Measurements from ENCODE around the gene IBA57.
"Not testable (repeated sequence)": the region's sequence is repeated elsewhere in the genome, so short reads cannot be mapped to it uniquely, and the experiment has no call there.

The IBA57 gene

GRCh38 chr1:228184152-228184551, 18.5 kb downstream of the IBA57 start:
- H3K79me1 ChIP-seq (ENCODE audit: low read length), result no peaks in the 10 kb centered on the region
- no peaks in the 10 kb centered on the region for H3K36me3 ChIP-seq (ENCODE audit: control insufficient read depth, insufficient read depth, low read length)
- H3K9ac ChIP-seq (ENCODE audit: low read length), result no peak overlapping the region
- H2BK15ac ChIP-seq (replicated peaks; ENCODE audit: low read depth), result no peak overlapping the region
- H2BK120ac ChIP-seq (ENCODE audit: low read depth, low read length), result no peak overlapping the region
- H2BK5ac ChIP-seq (ENCODE audit: low read length), result no peak overlapping the region
- H2AK5ac ChIP-seq (ENCODE audit: low read length), result no peak overlapping the region
- H3K4me1 ChIP-seq (ENCODE audit: control insufficient read depth, low read depth, low read length), result peaks cover 6% of the 10 kb centered on the region
- no peak overlapping the region for H3K23ac ChIP-seq (ENCODE audit: low read length)
- no CpG with 5 or more reads among the region's 7 CpGs for WGBS (ENCODE audit: extremely low coverage, insufficient coverage, low lambda C conversion rate)
- H3K18ac ChIP-seq (ENCODE audit: low read length), result no peak overlapping the region
- no peak overlapping the region for H3K4me3 ChIP-seq (ENCODE audit: low read length)
- H3K4ac ChIP-seq (ENCODE audit: low read depth, low read length), result no peak overlapping the region
- H4K5ac ChIP-seq (ENCODE audit: low read length), result no peak overlapping the region
- DNase-seq, result no peak
- no peak overlapping the region for H3K56ac ChIP-seq (ENCODE audit: low read length)
- H3K27me3 ChIP-seq (ENCODE audit: insufficient read depth, low read length, poor library complexity), result no peaks in the 10 kb centered on the region
- H4K8ac ChIP-seq (ENCODE audit: low read depth, low read length), result no peak overlapping the region
- H3K79me2 ChIP-seq (ENCODE audit: control insufficient read depth, insufficient read depth, low read length), result no peaks in the 10 kb centered on the region
- no peak overlapping the region for H3K27ac ChIP-seq (ENCODE audit: low read depth, low read length)
- no peak overlapping the region for H3K4me2 ChIP-seq (ENCODE audit: low read length)

DNA sequence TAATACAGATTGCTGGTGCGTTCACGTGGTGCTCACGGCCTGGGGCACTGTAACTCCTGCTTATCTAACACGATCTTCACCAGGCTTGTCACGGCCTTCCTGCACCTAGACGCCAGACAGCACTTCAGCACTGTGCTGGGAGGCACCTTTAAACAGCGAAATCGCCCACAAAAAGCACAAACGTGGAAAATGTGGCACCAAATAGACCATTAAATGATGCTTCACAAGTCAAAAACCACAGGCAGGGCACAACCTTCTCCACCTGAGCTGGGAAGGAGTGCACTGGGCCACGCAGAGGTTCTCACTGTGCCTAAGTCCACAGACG, 20.0 kb downstream of the IBA57 start:
- no CpG with 5 or more reads among the region's 11 CpGs for WGBS (ENCODE audit: extremely low coverage, insufficient coverage, low lambda C conversion rate)
- no peak overlapping the region for H3K9ac ChIP-seq (ENCODE audit: low read length)
- no peak overlapping the region for H2BK120ac ChIP-seq (ENCODE audit: low read depth, low read length)
- no peak overlapping the region for H3K23ac ChIP-seq (ENCODE audit: low read length)
- H2BK15ac ChIP-seq (replicated peaks; ENCODE audit: low read depth), result no peak overlapping the region
- H2BK5ac ChIP-seq (ENCODE audit: low read length), result no peak overlapping the region
- no peak overlapping the region for H3K4ac ChIP-seq (ENCODE audit: low read depth, low read length)
- H3K4me1 ChIP-seq (ENCODE audit: control insufficient read depth, low read depth, low read length), result peaks cover 6% of the 10 kb centered on the region
- H3K27ac ChIP-seq (ENCODE audit: low read depth, low read length), result no peak overlapping the region
- no peaks in the 10 kb centered on the region for H3K79me2 ChIP-seq (ENCODE audit: control insufficient read depth, insufficient read depth, low read length)
- peak overlapping the region; percentile 49 for H3K56ac ChIP-seq (ENCODE audit: low read length)
- H3K79me1 ChIP-seq (ENCODE audit: low read length), result no peaks in the 10 kb centered on the region
- H3K4me2 ChIP-seq (ENCODE audit: low read length), result no peak overlapping the region
- H3K18ac ChIP-seq (ENCODE audit: low read length), result no peak overlapping the region
- no peaks in the 10 kb centered on the region for H3K36me3 ChIP-seq (ENCODE audit: control insufficient read depth, insufficient read depth, low read length)
- H4K8ac ChIP-seq (ENCODE audit: low read depth, low read length), result no peak overlapping the region
- H4K5ac ChIP-seq (ENCODE audit: low read length), result no peak overlapping the region
- H2AK5ac ChIP-seq (ENCODE audit: low read length), result no peak overlapping the region
- no peak overlapping the region for H3K4me3 ChIP-seq (ENCODE audit: low read length)
- no peaks in the 10 kb centered on the region for H3K27me3 ChIP-seq (ENCODE audit: insufficient read depth, low read length, poor library complexity)
- DNase-seq, result peak; percentile 79

DNA sequence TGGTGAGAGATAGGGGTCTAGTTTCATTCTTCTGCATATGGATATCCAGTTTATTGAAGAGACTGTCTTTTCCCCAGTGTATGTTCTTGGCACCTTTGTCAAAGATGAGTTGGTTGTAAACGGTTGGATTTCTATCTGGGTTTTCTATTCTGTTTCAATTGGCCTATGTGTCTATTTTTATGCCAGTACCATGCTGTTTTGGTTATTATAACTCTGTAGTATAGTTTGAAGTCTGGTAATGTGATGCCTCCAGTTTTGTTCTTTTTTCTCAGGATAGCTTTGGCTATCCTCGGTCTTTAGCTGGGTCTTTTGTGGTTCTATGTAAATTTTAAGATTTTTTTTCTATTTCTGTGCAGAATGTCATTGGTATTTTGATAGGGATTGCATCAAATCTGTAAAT, 22.6 kb downstream of the IBA57 start:
- not testable (repeated sequence) for H3K4ac ChIP-seq (ENCODE audit: low read depth, low read length); H2AK5ac ChIP-seq (ENCODE audit: low read length); H2BK120ac ChIP-seq (ENCODE audit: low read depth, low read length); H3K4me2 ChIP-seq (ENCODE audit: low read length); H4K8ac ChIP-seq (ENCODE audit: low read depth, low read length); DNase-seq; H2BK15ac ChIP-seq (replicated peaks; ENCODE audit: low read depth); H3K4me3 ChIP-seq (ENCODE audit: low read length); H3K18ac ChIP-seq (ENCODE audit: low read length); H3K4me1 ChIP-seq (ENCODE audit: control insufficient read depth, low read depth, low read length); H3K9ac ChIP-seq (ENCODE audit: low read length); H3K27ac ChIP-seq (ENCODE audit: low read depth, low read length); H4K5ac ChIP-seq (ENCODE audit: low read length); H3K79me1 ChIP-seq (ENCODE audit: low read length); H3K36me3 ChIP-seq (ENCODE audit: control insufficient read depth, insufficient read depth, low read length); H3K56ac ChIP-seq (ENCODE audit: low read length); H3K23ac ChIP-seq (ENCODE audit: low read length); H3K27me3 ChIP-seq (ENCODE audit: insufficient read depth, low read length, poor library complexity); H3K79me2 ChIP-seq (ENCODE audit: control insufficient read depth, insufficient read depth, low read length); H2BK5ac ChIP-seq (ENCODE audit: low read length)
- WGBS (ENCODE audit: extremely low coverage, insufficient coverage, low lambda C conversion rate), result no CpG with 5 or more reads among the region's 2 CpGs

DNA sequence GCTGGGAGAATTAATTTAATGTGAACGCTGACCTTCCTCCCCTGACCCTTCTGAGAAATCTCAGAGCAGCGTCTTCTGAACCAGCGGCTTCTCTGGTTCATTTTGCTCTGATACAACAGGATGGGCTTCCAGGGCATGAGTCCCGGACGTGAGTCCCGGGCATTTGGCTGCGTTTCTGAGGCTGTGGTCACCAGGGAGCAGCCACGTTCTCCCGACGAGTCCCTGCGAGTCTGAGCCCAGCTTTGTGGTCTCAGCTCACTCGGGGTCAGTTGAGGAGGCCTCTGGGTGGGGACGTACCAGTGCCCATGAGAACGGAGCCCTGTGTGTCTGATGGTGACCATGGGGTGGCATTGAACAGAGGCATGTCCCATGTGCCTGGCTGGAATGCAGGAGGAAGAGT, 24.6 kb downstream of the IBA57 start:
- no peak overlapping the region for H3K23ac ChIP-seq (ENCODE audit: low read length)
- H3K4me2 ChIP-seq (ENCODE audit: low read length), result no peak overlapping the region
- no peak overlapping the region for H2BK120ac ChIP-seq (ENCODE audit: low read depth, low read length)
- no peak overlapping the region for H3K4ac ChIP-seq (ENCODE audit: low read depth, low read length)
- no peak overlapping the region for H4K8ac ChIP-seq (ENCODE audit: low read depth, low read length)
- no peak overlapping the region for H2BK15ac ChIP-seq (replicated peaks; ENCODE audit: low read depth)
- no peak overlapping the region for H2AK5ac ChIP-seq (ENCODE audit: low read length)
- no peaks in the 10 kb centered on the region for H3K36me3 ChIP-seq (ENCODE audit: control insufficient read depth, insufficient read depth, low read length)
- H3K18ac ChIP-seq (ENCODE audit: low read length), result no peak overlapping the region
- no CpG with 5 or more reads among the region's 14 CpGs for WGBS (ENCODE audit: extremely low coverage, insufficient coverage, low lambda C conversion rate)
- H2BK5ac ChIP-seq (ENCODE audit: low read length), result no peak overlapping the region
- H3K79me2 ChIP-seq (ENCODE audit: control insufficient read depth, insufficient read depth, low read length), result no peaks in the 10 kb centered on the region
- no peak for DNase-seq
- H3K56ac ChIP-seq (ENCODE audit: low read length), result no peak overlapping the region
- no peak overlapping the region for H3K9ac ChIP-seq (ENCODE audit: low read length)
- H3K27me3 ChIP-seq (ENCODE audit: insufficient read depth, low read length, poor library complexity), result no peaks in the 10 kb centered on the region
- H3K79me1 ChIP-seq (ENCODE audit: low read length), result no peaks in the 10 kb centered on the region
- H3K4me1 ChIP-seq (ENCODE audit: control insufficient read depth, low read depth, low read length), result peaks cover 6% of the 10 kb centered on the region
- no peak overlapping the region for H3K27ac ChIP-seq (ENCODE audit: low read depth, low read length)
- no peak overlapping the region for H4K5ac ChIP-seq (ENCODE audit: low read length)
- H3K4me3 ChIP-seq (ENCODE audit: low read length), result no peak overlapping the region

- Histone ChIP-seq H4K5ac (ENCODE audit: low read length) (no peak overlapping the region), H3K18ac (ENCODE audit: low read length) (no peak overlapping the region), H2BK120ac (ENCODE audit: low read depth, low read length) (no peak overlapping the region), H2AK5ac (ENCODE audit: low read length) (no peak overlapping the region), H3K56ac (ENCODE audit: low read length) (no peak overlapping the region), H3K4me2 (ENCODE audit: low read length) (no peak overlapping the region), H3K9ac (ENCODE audit: low read length) (no peak overlapping the region), H3K4me3 (ENCODE audit: low read length) (no peak overlapping the region), H2BK5ac (ENCODE audit: low read length) (no peak overlapping the region), H3K23ac (ENCODE audit: low read length) (no peak overlapping the region), H3K27ac (ENCODE audit: low read depth, low read length) (no peak overlapping the region), H2BK15ac (replicated peaks; ENCODE audit: low read depth) (no peak overlapping the region), H3K79me1 (ENCODE audit: low read length) (no peaks in the 10 kb centered on the region), H3K36me3 (ENCODE audit: control insufficient read depth, insufficient read depth, low read length) (no peaks in the 10 kb centered on the region), H3K4ac (ENCODE audit: low read depth, low read length) (no peak overlapping the region), H3K4me1 (ENCODE audit: control insufficient read depth, low read depth, low read length) (peaks cover under 1% of the 10 kb centered on the region), H4K8ac (ENCODE audit: low read depth, low read length) (no peak overlapping the region), H3K27me3 (ENCODE audit: insufficient read depth, low read length, poor library complexity) (no peaks in the 10 kb centered on the region), H3K79me2 (ENCODE audit: control insufficient read depth, insufficient read depth, low read length) (no peaks in the 10 kb centered on the region)
- no peak for DNase-seq
- WGBS (ENCODE audit: extremely low coverage, insufficient coverage, low lambda C conversion rate), result no CpG with 5 or more reads among the region's 5 CpGs
These were observed 25.2 kb downstream of the IBA57 start for GRCh38 chr1:228190778-228191177.

GRCh38 chr1:228194436-228194835, 28.8 kb downstream of the IBA57 start:
- Histone ChIP-seq H3K36me3 (ENCODE audit: control insufficient read depth, insufficient read depth, low read length) (no peaks in the 10 kb centered on the region), H2BK5ac (ENCODE audit: low read length) (no peak overlapping the region), H3K4me3 (ENCODE audit: low read length) (no peak overlapping the region), H3K27ac (ENCODE audit: low read depth, low read length) (no peak overlapping the region), H2AK5ac (ENCODE audit: low read length) (no peak overlapping the region), H3K23ac (ENCODE audit: low read length) (no peak overlapping the region), H2BK15ac (replicated peaks; ENCODE audit: low read depth) (no peak overlapping the region), H3K79me1 (ENCODE audit: low read length) (no peaks in the 10 kb centered on the region), H3K56ac (ENCODE audit: low read length) (no peak overlapping the region), H3K9ac (ENCODE audit: low read length) (no peak overlapping the region), H3K4me2 (ENCODE audit: low read length) (no peak overlapping the region), H3K4me1 (ENCODE audit: control insufficient read depth, low read depth, low read length) (no peaks in the 10 kb centered on the region), H3K27me3 (ENCODE audit: insufficient read depth, low read length, poor library complexity) (no peaks in the 10 kb centered on the region), H4K8ac (ENCODE audit: low read depth, low read length) (no peak overlapping the region), H2BK120ac (ENCODE audit: low read depth, low read length) (no peak overlapping the region), H4K5ac (ENCODE audit: low read length) (no peak overlapping the region), H3K18ac (ENCODE audit: low read length) (no peak overlapping the region), H3K79me2 (ENCODE audit: control insufficient read depth, insufficient read depth, low read length) (no peaks in the 10 kb centered on the region), H3K4ac (ENCODE audit: low read depth, low read length) (no peak overlapping the region)
- DNase-seq, result no peak
- WGBS (ENCODE audit: extremely low coverage, insufficient coverage, low lambda C conversion rate), result no CpG with 5 or more reads among the region's 3 CpGs

All from mesendoderm (in vitro differentiated cells).